Measurements from ENCODE around the gene CETP. TPM values are rescaled to one million over a fixed set of nuclear protein-coding genes. Genes with fewer than 3 reads are reported as not detected.
"Not testable (repeated sequence)": the region's sequence is repeated elsewhere in the genome, so short reads cannot be mapped to it uniquely, and the experiment has no call there.

The CETP gene
- polyA plus RNA-seq, 1 donor (not counting 4 experiments of a cell fraction or from before 2014, with no cell fraction given), result not detected

DNA sequence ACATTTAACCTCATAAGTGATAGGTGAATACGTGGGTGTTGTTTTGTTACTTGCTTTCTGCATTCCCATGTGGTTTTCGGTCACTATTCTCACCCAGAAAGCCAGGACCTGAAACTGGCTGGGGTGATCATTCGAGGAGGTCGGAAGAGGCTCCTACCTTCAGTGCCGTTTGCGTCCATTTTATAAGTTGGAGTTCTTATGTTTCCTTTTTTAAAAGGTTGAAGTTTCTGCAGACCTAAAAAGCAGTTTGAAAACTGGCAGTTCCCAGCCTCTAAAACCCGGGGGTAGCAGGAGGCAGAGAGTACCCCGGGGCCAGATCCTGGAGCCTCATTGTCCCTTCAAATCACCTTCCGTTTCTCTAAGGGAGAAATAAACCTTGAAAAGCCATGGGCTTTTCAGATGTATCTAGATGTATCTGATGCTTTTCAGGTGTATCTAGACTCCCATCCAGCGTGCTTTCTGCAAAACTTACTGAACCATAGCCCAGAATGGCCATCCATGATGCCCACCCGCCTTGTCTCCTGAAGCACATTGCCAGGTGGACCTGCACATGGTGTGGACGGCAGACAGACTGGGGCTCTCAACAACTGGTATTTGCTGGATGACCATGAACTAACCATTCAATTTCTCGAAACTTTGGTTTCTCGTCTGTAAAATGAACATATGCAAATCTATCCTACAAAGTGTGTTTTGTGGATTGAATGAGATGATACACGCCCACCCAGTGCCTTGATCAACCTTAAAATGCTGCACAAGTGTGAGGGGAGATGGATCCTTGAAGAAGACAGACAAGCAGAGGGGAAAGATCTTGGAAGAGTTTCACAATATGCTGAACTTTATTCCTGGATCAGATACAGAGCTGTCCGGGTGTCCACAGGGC lies 28.9 kb downstream of the CETP start:
- Histone ChIP-seq H3K4me3 (ENCODE audit: control insufficient read depth in 2 of 3, extremely low read depth in 1 of 3, insufficient read depth in 2 of 3, low read depth in 1 of 3, low read length in 3 of 3) (peak overlapping the region; percentile 75 to 87 (median 84)), H4K20me1 (ENCODE audit: control insufficient read depth, extremely low read depth, insufficient read depth, low read length) (no peaks in the 10 kb centered on the region), H3K27me3 (ENCODE audit: control insufficient read depth, extremely low read depth, insufficient read depth, low read length) (no peaks in the 10 kb centered on the region), H3K4me2 (ENCODE audit: control insufficient read depth, extremely low read depth, insufficient read depth, low read depth, low read length) (peak overlapping the region; percentile 100), H3K9ac (ENCODE audit: control insufficient read depth, extremely low read depth, insufficient read depth, low read length) (peak overlapping the region; percentile 83), H3K79me2 (ENCODE audit: control insufficient read depth, insufficient read depth, low read length) (peaks cover 7% of the 10 kb centered on the region), H2AFZ (ENCODE audit: control insufficient read depth, low read length) (peak overlapping the region; percentile 94), H3K27ac (ENCODE audit: control insufficient read depth, insufficient read depth, low read length) (peak overlapping the region; percentile 61), H3K36me3 (ENCODE audit: control insufficient read depth in 2 of 2, extremely low read depth in 1 of 2, insufficient read depth in 2 of 2, low read length in 2 of 2) (no peaks in the 10 kb centered on the region), H3K9me3 (ENCODE audit: control insufficient read depth, low read depth, low read length) (no peaks in the 10 kb centered on the region), H3K9me1 (ENCODE audit: control insufficient read depth, extremely low read depth, insufficient read depth, low read length) (no peaks in the 10 kb centered on the region), H3K4me1 (ENCODE audit: control insufficient read depth, extremely low read depth, insufficient read depth, low read length) (peaks cover 32% of the 10 kb centered on the region)
- dilution Hi-C loops (cut with MboI; ENCODE audit: extremely low pct_ligation_motif_present, low sequenced_read_pairs), result no loop called here
- DNase-seq (ENCODE audit: low read depth, low spot score) (no peak), FAIRE-seq (peak; percentile 49)
- TF ChIP-seq EZH2 (IDR thresholded peaks at IDR 0.05; ENCODE audit: low read length), result no peak
- TF ChIP-seq, protein P1, sequence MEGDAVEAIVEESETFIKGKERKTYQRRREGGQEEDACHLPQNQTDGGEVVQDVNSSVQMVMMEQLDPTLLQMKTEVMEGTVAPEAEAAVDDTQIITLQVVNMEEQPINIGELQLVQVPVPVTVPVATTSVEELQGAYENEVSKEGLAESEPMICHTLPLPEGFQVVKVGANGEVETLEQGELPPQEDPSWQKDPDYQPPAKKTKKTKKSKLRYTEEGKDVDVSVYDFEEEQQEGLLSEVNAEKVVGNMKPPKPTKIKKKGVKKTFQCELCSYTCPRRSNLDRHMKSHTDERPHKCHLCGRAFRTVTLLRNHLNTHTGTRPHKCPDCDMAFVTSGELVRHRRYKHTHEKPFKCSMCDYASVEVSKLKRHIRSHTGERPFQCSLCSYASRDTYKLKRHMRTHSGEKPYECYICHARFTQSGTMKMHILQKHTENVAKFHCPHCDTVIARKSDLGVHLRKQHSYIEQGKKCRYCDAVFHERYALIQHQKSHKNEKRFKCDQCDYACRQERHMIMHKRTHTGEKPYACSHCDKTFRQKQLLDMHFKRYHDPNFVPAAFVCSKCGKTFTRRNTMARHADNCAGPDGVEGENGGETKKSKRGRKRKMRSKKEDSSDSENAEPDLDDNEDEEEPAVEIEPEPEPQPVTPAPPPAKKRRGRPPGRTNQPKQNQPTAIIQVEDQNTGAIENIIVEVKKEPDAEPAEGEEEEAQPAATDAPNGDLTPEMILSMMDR (optimal IDR thresholded peaks at IDR 0.05 in 1 of 3, IDR thresholded peaks at IDR 0.05 in 1 of 3, conservative IDR thresholded peaks at IDR 0.05 in 1 of 3; ENCODE audit: extremely low read depth in 1 of 3, insufficient read depth in 2 of 3, low read length in 3 of 3), result no peak

DNA sequence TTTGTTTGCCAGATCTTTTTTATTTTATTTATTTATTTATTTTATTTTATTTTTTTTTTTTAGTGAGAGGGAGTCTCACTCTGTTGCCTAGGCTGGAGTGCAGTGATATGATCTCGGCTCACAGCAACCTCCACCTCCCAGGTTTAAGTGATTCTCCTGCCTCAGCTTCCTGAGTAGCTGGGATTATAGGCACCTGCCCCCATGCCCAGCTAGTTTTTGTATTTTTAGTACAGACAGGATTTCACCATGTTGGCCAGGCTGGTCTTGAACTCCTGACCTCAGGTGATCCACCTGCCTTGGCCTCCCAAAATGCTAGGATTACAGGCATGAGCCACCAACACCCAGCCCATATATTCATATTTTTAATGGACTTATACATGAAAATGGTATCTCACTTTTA lies 30.7 kb downstream of the CETP start:
- H3K9me3 ChIP-seq (ENCODE audit: control insufficient read depth, low read depth, low read length); H3K4me2 ChIP-seq (ENCODE audit: control insufficient read depth, extremely low read depth, insufficient read depth, low read depth, low read length); H3K27me3 ChIP-seq (ENCODE audit: control insufficient read depth, extremely low read depth, insufficient read depth, low read length); DNase-seq (ENCODE audit: low read depth, low spot score); H3K79me2 ChIP-seq (ENCODE audit: control insufficient read depth, insufficient read depth, low read length); H3K4me3 ChIP-seq (ENCODE audit: control insufficient read depth in 2 of 3, extremely low read depth in 1 of 3, insufficient read depth in 2 of 3, low read depth in 1 of 3, low read length in 3 of 3); H3K36me3 ChIP-seq (ENCODE audit: control insufficient read depth in 2 of 2, extremely low read depth in 1 of 2, insufficient read depth in 2 of 2, low read length in 2 of 2); H3K27ac ChIP-seq (ENCODE audit: control insufficient read depth, insufficient read depth, low read length); FAIRE-seq; H3K9me1 ChIP-seq (ENCODE audit: control insufficient read depth, extremely low read depth, insufficient read depth, low read length); H2AFZ ChIP-seq (ENCODE audit: control insufficient read depth, low read length); H3K9ac ChIP-seq (ENCODE audit: control insufficient read depth, extremely low read depth, insufficient read depth, low read length); dilution Hi-C loops (cut with MboI; ENCODE audit: extremely low pct_ligation_motif_present, low sequenced_read_pairs); H4K20me1 ChIP-seq (ENCODE audit: control insufficient read depth, extremely low read depth, insufficient read depth, low read length): not testable (repeated sequence)
- peaks cover 28% of the 10 kb centered on the region for H3K4me1 ChIP-seq (ENCODE audit: control insufficient read depth, extremely low read depth, insufficient read depth, low read length)
